IMR-90 (cell line): Measurements from ENCODE around the gene WDFY2. TPM values are rescaled to one million over a fixed set of nuclear protein-coding genes. Genes with fewer than 3 reads are reported as not detected.
A peak's percentile ranks its signal among the peaks of the same experiment; 100 is the strongest.

Experiments
- ATAC-seq: fragments of 200-7000 bp; cut with Tn5 transposase; 2 replicates; pipeline ENCODE4 v1.9.1; 2020; ENCODE audit warnings: low read depth, mild to moderate bottlenecking, moderate library complexity
- BruUV-seq: library from RNA; stranded (reverse); fragments of 400-500 nt; replicated peaks from 2 replicates; lab custom pipeline; 2021; lab: Mats Ljungman, UMichigan
- CTCF ChIA-PET: fragments of 300-600 bp; formaldehyde crosslinking; extraction: SDS; loops from one replicate; lab custom pipeline; 2021; ENCODE audit warnings: antibody characterized with exemption; lab: Yijun Ruan, JAX
- POLR2A ChIA-PET: fragments of 300-600 bp; sonication (Branson Sonifier 250); formaldehyde crosslinking; loops from one replicate; lab custom pipeline; 2022; ENCODE audit warnings: antibody characterized with exemption; ENCODE audit not compliant: unreplicated experiment; lab: Charles Lee
- DNase-seq: peaks from one replicate; pipeline ENCODE4 v3.0.0; 2013
- H2AFZ ChIP-seq: replicated peaks from 2 replicates; pipeline ENCODE3; 2013; ENCODE audit warnings: low read length, mild to moderate bottlenecking; ENCODE audit not compliant: poor library complexity
- H2AK5ac ChIP-seq: 2 replicates; pipeline ENCODE4 v1.6.1; 2013; ENCODE audit warnings: low read depth, low read length, inconsistent platforms
- H2AK9ac ChIP-seq: replicated peaks from 2 replicates; pipeline ENCODE3; 2013; ENCODE audit warnings: mild to moderate bottlenecking, low read depth, low read length, moderate library complexity; ENCODE audit not compliant: poor library complexity
- H2BK120ac ChIP-seq: 2 replicates; pipeline ENCODE4 v1.6.1; 2013; ENCODE audit warnings: low read depth, low read length, inconsistent platforms
- H2BK15ac ChIP-seq: 3 replicates; pipeline ENCODE4 v1.6.1; 2013; ENCODE audit warnings: low read depth, low read length, inconsistent platforms
- H2BK20ac ChIP-seq: 2 replicates; pipeline ENCODE4 v1.6.1; 2013; ENCODE audit warnings: low read depth, mild to moderate bottlenecking, inconsistent platforms, low read length, moderate library complexity
- H2BK5ac ChIP-seq: 2 replicates; pipeline ENCODE4 v1.6.1; 2013; ENCODE audit warnings: mild to moderate bottlenecking, low read depth, low read length, inconsistent platforms; ENCODE audit not compliant: poor library complexity, severe bottlenecking
- H3K14ac ChIP-seq: replicated peaks from 2 replicates; pipeline ENCODE4 v1.6.1; 2013; ENCODE audit warnings: low read depth, low read length, inconsistent platforms
- H3K18ac ChIP-seq: 2 replicates; pipeline ENCODE4 v1.6.1; 2013; ENCODE audit warnings: low read depth, low read length, control low read depth
- H3K23ac ChIP-seq: 2 replicates; pipeline ENCODE4 v1.6.1; 2013; ENCODE audit warnings: low read depth, low read length, inconsistent platforms
- H3K27ac ChIP-seq: 2 replicates; pipeline ENCODE4 v1.5.1; 2013; ENCODE audit warnings: mild to moderate bottlenecking, control low read depth, low read length; ENCODE audit not compliant: insufficient read depth
- H3K27me3 ChIP-seq: 2 replicates; pipeline ENCODE4 v1.6.1; 2013; ENCODE audit warnings: low read length; ENCODE audit not compliant: control insufficient read depth, insufficient read depth
- H3K36me3 ChIP-seq: 2 replicates; pipeline ENCODE4 v1.6.1; 2013; ENCODE audit warnings: low read length, mixed read lengths; ENCODE audit not compliant: control insufficient read depth, insufficient read depth
- H3K4ac ChIP-seq: 2 replicates; pipeline ENCODE4 v1.6.1; 2013; ENCODE audit warnings: low read depth, low read length, inconsistent platforms
- H3K4me1 ChIP-seq: 2 replicates; pipeline ENCODE4 v1.6.1; 2013; ENCODE audit warnings: low read length, mixed read lengths; ENCODE audit not compliant: control insufficient read depth, insufficient read depth
- H3K4me2 ChIP-seq: 2 replicates; pipeline ENCODE4 v1.6.1; 2013; ENCODE audit warnings: low read depth, mild to moderate bottlenecking, control low read depth, low read length, moderate library complexity
- H3K4me3 ChIP-seq: 2 replicates; pipeline ENCODE4 v1.5.1; 2013; ENCODE audit warnings: low read depth, mild to moderate bottlenecking, control low read depth, low read length, moderate library complexity; ENCODE audit not compliant: insufficient read depth
- H3K56ac ChIP-seq: 2 replicates; pipeline ENCODE4 v1.6.1; 2013; ENCODE audit warnings: low read length, inconsistent platforms; ENCODE audit not compliant: insufficient read depth; ENCODE audit errors: extremely low read depth
- H3K79me1 ChIP-seq, 2 experiments: 2 replicates each; pipeline ENCODE4 v1.6.1; 2013; ENCODE audit warnings: low read length in 2 of 2, inconsistent platforms in 1 of 2, low read depth in 1 of 2
- H3K9ac ChIP-seq: 2 replicates; pipeline ENCODE4 v1.6.1; 2013; ENCODE audit warnings: low read depth, low read length, control low read depth
- H3K9me1 ChIP-seq: 2 replicates; pipeline ENCODE4 v1.6.1; 2013; ENCODE audit warnings: low read length, inconsistent platforms; ENCODE audit not compliant: insufficient read depth
- H3K9me3 ChIP-seq: 2 replicates; pipeline ENCODE4 v1.6.1; 2013; ENCODE audit warnings: low read length; ENCODE audit not compliant: control insufficient read depth, insufficient read depth
- H4K20me1 ChIP-seq: 2 replicates; pipeline ENCODE4 v1.6.1; 2013; ENCODE audit warnings: low read length, inconsistent platforms; ENCODE audit not compliant: insufficient read depth
- H4K5ac ChIP-seq: 2 replicates; pipeline ENCODE4 v1.6.1; 2013; ENCODE audit warnings: mild to moderate bottlenecking, low read depth, low read length, control low read depth
- H4K8ac ChIP-seq, 2 experiments: 2 replicates each; pipeline ENCODE4 v1.6.1; 2013; ENCODE audit warnings: low read depth in 2 of 2, low read length in 2 of 2, control low read depth in 1 of 2, inconsistent platforms in 1 of 2
- H4K91ac ChIP-seq: 2 replicates; pipeline ENCODE4 v1.6.1; 2013; ENCODE audit warnings: low read depth, low read length, inconsistent platforms; ENCODE audit not compliant: insufficient read depth
- BHLHE40 ChIP-seq: fragments of 150-350 bp; IDR thresholded peaks from 2 replicates; pipeline ENCODE4 v1.6.1; 2016; ENCODE audit warnings: mild to moderate bottlenecking, low read depth, low read length
- CEBPB ChIP-seq: IDR thresholded peaks from 2 replicates; pipeline ENCODE4 v1.6.1; 2012; ENCODE audit warnings: low read depth, low read length, improper control_type of control experiment
- CHD1 ChIP-seq: IDR thresholded peaks from 2 replicates; pipeline ENCODE4 v1.6.1; 2012; ENCODE audit warnings: low read depth, low read length, improper control_type of control experiment
- FOS ChIP-seq: fragments of 150-350 bp; IDR thresholded peaks from 2 replicates; pipeline ENCODE4 v1.6.1; 2016; ENCODE audit warnings: low read depth, low read length
- MAFK ChIP-seq: IDR thresholded peaks from 2 replicates; pipeline ENCODE4 v1.6.1; 2012; ENCODE audit warnings: low read depth, low read length, improper control_type of control experiment
- MAZ ChIP-seq: IDR thresholded peaks from 2 replicates; pipeline ENCODE4 v1.6.1; 2012; ENCODE audit warnings: low read depth, mild to moderate bottlenecking, low read length, improper control_type of control experiment, moderate library complexity, borderline replicate concordance
- MXI1 ChIP-seq: IDR thresholded peaks from 2 replicates; pipeline ENCODE4 v1.6.1; 2012; ENCODE audit warnings: low read depth, mild to moderate bottlenecking, low read length, moderate library complexity, borderline replicate concordance
- NFE2L2 ChIP-seq: fragments of 150-350 bp; IDR thresholded peaks from 2 replicates; pipeline ENCODE4 v1.6.1; 2016; ENCODE audit warnings: low read depth, mild to moderate bottlenecking, low read length
- POLR2A ChIP-seq: IDR thresholded peaks from 2 replicates; pipeline ENCODE4 v1.6.1; 2012; ENCODE audit warnings: mild to moderate bottlenecking, low read depth, low read length
- RAD21 ChIP-seq: IDR thresholded peaks from 2 replicates; pipeline ENCODE4 v1.6.1; 2012; ENCODE audit warnings: low read length, improper control_type of control experiment
- RCOR1 ChIP-seq: IDR thresholded peaks from 2 replicates; pipeline ENCODE4 v1.6.1; 2012; ENCODE audit warnings: mild to moderate bottlenecking, low read length, improper control_type of control experiment; ENCODE audit not compliant: insufficient replicate concordance
- RFX5 ChIP-seq: IDR thresholded peaks from 2 replicates; pipeline ENCODE4 v1.8.0; 2012; ENCODE audit warnings: low read depth, mild to moderate bottlenecking, low read length, moderate library complexity
- SMC3 ChIP-seq: fragments of 150-350 bp; IDR thresholded peaks from 2 replicates; pipeline ENCODE4 v1.6.1; 2016; ENCODE audit warnings: low read depth, mild to moderate bottlenecking, antibody characterized with exemption, low read length, moderate library complexity
- WGBS, 2 experiments: methylation state at CpG; one replicate each; pipeline versions ENCODE4 v1.1.5 to v1.1.7; 2013; ENCODE audit warnings: missing lambda C conversion rate in 2 of 2; ENCODE audit not compliant: insufficient read length in 1 of 2; ENCODE audit errors: extremely low coverage in 2 of 2; 5-methylcytosine and 5-hydroxymethylcytosine counted together
- dilution Hi-C: fragments of 300-500 bp; cut with HindIII; formaldehyde crosslinking; loops from one replicate; pipeline ENCODE4 v1.14.3; 2018; ENCODE audit warnings: low sequenced_read_pairs; ENCODE audit not compliant: unreplicated experiment
- in situ Hi-C: fragments of 300-500 bp; cut with MboI; formaldehyde crosslinking; loops from 3 replicates; pipeline ENCODE4 v1.14.3; 2019; ENCODE audit warnings: low sequenced_read_pairs, inconsistent platforms, mixed read lengths
- intact Hi-C: fragments of 100-400 bp; cut with micrococcal nuclease; formaldehyde crosslinking; loops from 2 replicates; pipeline ENCODE4 v1.10.0; 2022
- polyA plus RNA-seq, 3 experiments: library from polyadenylated mRNA; depleted of rRNA; stranded (reverse); fragments of >200 nt; gene quantifications; 2 replicates each; pipeline ENCODE4 v1.2.3, GENCODE V29; 2012; ENCODE audit warnings: low replicate concordance in 1 of 3
- total RNA-seq: library from RNA; depleted of rRNA; stranded (reverse); fragments of >200 nt; gene quantifications from 2 replicates; pipeline ENCODE4 v1.2.3, GENCODE V29; 2012
- TF ChIP-seq, protein P1 (sequence below): fragments of 150-350 bp; IDR thresholded peaks from 2 replicates; pipeline ENCODE4 v1.6.1; 2016; ENCODE audit warnings: low read depth, mild to moderate bottlenecking, low read length, moderate library complexity, borderline replicate concordance
- TF ChIP-seq, protein P2 (sequence below): conservative IDR thresholded peaks from 2 replicates; pipeline ENCODE4 v1.5.1; 2012; ENCODE audit warnings: mild to moderate bottlenecking, low read depth, low read length, improper control_type of control experiment
- TF ChIP-seq, protein P3 (sequence below): fragments of 150-350 bp; IDR thresholded peaks from 2 replicates; pipeline ENCODE4 v1.6.1; 2017; ENCODE audit warnings: mild to moderate bottlenecking, antibody characterized with exemption, low read length, low read depth

The WDFY2 gene
- total and polyA plus RNA-seq, 2 of the 4 experiments (the other 2 are of a cell fraction) = 4.3 to 5.4 TPM

DNA sequence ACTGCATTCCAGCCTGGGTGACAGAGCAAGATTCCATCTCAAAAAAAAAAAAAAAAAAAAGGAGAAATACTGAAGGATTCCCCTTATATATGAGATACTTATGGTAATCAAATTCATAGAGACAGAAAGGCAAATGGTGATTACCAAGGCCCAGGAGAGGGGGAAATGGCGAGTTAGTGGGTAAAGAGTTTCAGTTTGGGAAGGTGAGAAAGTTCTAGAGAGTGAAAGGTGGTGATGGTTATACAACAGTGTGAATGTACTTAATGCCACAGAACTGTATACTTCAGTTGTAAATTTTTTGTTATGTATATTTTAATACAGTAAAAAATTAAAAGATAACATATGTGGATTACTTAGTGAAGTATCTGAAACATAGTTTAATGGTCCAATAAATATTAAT, 129.5 kb downstream of the WDFY2 start:
- in situ Hi-C loops = no loop called here
- Histone ChIP-seq H2BK5ac (peak overlapping the region; percentile 84), H3K23ac (no peak overlapping the region), H3K18ac (no peak overlapping the region), H3K56ac (no peak overlapping the region), H2BK120ac (peak overlapping the region; percentile 86; the same call in 1 of the 2 replicates), H3K36me3 (no peaks in the 10 kb centered on the region), H4K91ac (no peak overlapping the region; the same call in 1 of the 2 replicates), H3K9me1 (peaks cover 16% of the 10 kb centered on the region), H3K9ac (no peak overlapping the region), H3K27me3 (no peaks in the 10 kb centered on the region), H4K8ac (0 out of 4 replicates have a peak overlapping the region, but pooled peaks of 1 of the 2 experiments have one; percentile 42), H2BK20ac (peak overlapping the region; percentile 62; the same call in 1 of the 2 replicates), H2AFZ (no peak overlapping the region), H3K9me3 (peaks cover 2% of the 10 kb centered on the region; the same call in 1 of the 2 replicates), H2AK9ac (no peak overlapping the region), H2BK15ac (no peak overlapping the region), H3K79me1 (peaks cover 15 to 32% of the 10 kb centered on the region in 2 experiments), H3K4me1 (peaks cover 4% of the 10 kb centered on the region), H3K14ac (0 out of 2 replicates have a peak overlapping the region, but pooled peaks have one; percentile 76), H3K27ac (no peak overlapping the region), H3K4me3 (no peak overlapping the region), H4K20me1 (peaks cover 3% of the 10 kb centered on the region; the same call in 1 of the 2 replicates), H3K4ac (peak overlapping the region; percentile 35; the same call in 1 of the 2 replicates), H4K5ac (no peak overlapping the region), H3K4me2 (no peak overlapping the region), H2AK5ac (peak overlapping the region; percentile 15; the same call in 1 of the 2 replicates)
- ChIA-PET CTCF (no interaction called here), POLR2A (no interaction called here)
- no CpG with 5 or more reads among the region's 1 CpG for WGBS, 2 experiments
- dilution Hi-C loops = no loop called here
- TF ChIP-seq, protein P1, sequence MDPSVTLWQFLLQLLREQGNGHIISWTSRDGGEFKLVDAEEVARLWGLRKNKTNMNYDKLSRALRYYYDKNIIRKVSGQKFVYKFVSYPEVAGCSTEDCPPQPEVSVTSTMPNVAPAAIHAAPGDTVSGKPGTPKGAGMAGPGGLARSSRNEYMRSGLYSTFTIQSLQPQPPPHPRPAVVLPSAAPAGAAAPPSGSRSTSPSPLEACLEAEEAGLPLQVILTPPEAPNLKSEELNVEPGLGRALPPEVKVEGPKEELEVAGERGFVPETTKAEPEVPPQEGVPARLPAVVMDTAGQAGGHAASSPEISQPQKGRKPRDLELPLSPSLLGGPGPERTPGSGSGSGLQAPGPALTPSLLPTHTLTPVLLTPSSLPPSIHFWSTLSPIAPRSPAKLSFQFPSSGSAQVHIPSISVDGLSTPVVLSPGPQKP = no peak
- TF ChIP-seq, protein P2, sequence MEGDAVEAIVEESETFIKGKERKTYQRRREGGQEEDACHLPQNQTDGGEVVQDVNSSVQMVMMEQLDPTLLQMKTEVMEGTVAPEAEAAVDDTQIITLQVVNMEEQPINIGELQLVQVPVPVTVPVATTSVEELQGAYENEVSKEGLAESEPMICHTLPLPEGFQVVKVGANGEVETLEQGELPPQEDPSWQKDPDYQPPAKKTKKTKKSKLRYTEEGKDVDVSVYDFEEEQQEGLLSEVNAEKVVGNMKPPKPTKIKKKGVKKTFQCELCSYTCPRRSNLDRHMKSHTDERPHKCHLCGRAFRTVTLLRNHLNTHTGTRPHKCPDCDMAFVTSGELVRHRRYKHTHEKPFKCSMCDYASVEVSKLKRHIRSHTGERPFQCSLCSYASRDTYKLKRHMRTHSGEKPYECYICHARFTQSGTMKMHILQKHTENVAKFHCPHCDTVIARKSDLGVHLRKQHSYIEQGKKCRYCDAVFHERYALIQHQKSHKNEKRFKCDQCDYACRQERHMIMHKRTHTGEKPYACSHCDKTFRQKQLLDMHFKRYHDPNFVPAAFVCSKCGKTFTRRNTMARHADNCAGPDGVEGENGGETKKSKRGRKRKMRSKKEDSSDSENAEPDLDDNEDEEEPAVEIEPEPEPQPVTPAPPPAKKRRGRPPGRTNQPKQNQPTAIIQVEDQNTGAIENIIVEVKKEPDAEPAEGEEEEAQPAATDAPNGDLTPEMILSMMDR = no peak
- TF ChIP-seq RCOR1 = no peak
- no peak for TF ChIP-seq NFE2L2
- TF ChIP-seq FOS = no peak
- TF ChIP-seq BHLHE40 = no peak
- no peak for TF ChIP-seq SMC3
- no peak for TF ChIP-seq MAZ
- no peak for TF ChIP-seq POLR2A
- no peak for TF ChIP-seq CHD1
- TF ChIP-seq MAFK = no peak
- TF ChIP-seq RFX5 = no peak
- no peak for TF ChIP-seq CEBPB
- TF ChIP-seq, protein P3, sequence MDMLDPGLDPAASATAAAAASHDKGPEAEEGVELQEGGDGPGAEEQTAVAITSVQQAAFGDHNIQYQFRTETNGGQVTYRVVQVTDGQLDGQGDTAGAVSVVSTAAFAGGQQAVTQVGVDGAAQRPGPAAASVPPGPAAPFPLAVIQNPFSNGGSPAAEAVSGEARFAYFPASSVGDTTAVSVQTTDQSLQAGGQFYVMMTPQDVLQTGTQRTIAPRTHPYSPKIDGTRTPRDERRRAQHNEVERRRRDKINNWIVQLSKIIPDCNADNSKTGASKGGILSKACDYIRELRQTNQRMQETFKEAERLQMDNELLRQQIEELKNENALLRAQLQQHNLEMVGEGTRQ = no peak
- no peak for TF ChIP-seq MXI1
- no peak for TF ChIP-seq RAD21
- no peak for ATAC-seq
- no peak for DNase-seq
- BruUV-seq = no TSS peak
- intact Hi-C loops = no loop called here
